Measurements from ENCODE around the gene GPR153.

DNA sequence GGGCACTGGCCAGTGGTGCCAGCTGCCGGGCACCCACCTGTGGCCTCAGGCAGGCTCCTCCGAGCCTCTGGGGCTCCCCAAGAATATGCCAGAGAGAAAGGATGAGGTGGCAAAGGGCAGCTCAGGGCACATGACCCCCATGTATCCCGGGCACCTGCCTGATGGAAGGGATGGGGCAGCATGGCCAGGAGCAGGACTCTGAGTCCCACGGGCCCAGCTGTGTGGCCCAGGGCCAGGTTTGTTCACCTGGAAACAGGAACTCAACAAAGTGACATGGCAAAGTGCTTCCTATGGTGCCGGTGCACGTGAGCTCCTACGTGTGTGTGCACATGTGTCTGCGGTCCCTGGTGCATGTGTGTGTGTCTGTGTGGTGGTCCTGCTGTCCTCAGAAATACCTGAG, 9.5 kb upstream of the GPR153 start:
- TF ChIP-seq, protein P1, sequence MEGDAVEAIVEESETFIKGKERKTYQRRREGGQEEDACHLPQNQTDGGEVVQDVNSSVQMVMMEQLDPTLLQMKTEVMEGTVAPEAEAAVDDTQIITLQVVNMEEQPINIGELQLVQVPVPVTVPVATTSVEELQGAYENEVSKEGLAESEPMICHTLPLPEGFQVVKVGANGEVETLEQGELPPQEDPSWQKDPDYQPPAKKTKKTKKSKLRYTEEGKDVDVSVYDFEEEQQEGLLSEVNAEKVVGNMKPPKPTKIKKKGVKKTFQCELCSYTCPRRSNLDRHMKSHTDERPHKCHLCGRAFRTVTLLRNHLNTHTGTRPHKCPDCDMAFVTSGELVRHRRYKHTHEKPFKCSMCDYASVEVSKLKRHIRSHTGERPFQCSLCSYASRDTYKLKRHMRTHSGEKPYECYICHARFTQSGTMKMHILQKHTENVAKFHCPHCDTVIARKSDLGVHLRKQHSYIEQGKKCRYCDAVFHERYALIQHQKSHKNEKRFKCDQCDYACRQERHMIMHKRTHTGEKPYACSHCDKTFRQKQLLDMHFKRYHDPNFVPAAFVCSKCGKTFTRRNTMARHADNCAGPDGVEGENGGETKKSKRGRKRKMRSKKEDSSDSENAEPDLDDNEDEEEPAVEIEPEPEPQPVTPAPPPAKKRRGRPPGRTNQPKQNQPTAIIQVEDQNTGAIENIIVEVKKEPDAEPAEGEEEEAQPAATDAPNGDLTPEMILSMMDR (IDR thresholded peaks at IDR 0.05), result no peak
- TF ChIP-seq POLR2A (IDR thresholded peaks at IDR 0.05), result no peak

All from lower leg skin (tissue), 3 donors.